NB4 (cell line): ENCODE measurements around the gene TBC1D22A.

Source experiments
- DNase-seq: peaks from one replicate; pipeline ENCODE4 v3.0.0; 2010; ENCODE audit warnings: low read depth
- H3K4me3 ChIP-seq: one replicate; pipeline ENCODE4 v1.5.1; 2011; ENCODE audit warnings: mild to moderate bottlenecking, low read depth, low read length, moderate library complexity
- CTCF ChIP-seq: IDR thresholded peaks from one replicate; pipeline ENCODE4 v1.5.1; 2012; ENCODE audit warnings: low read depth, low read length
- MAX ChIP-seq: IDR thresholded peaks from 2 replicates; pipeline ENCODE4 v1.6.1; 2011; ENCODE audit warnings: low read depth, low read length
- MYC ChIP-seq: IDR thresholded peaks from 2 replicates; pipeline ENCODE4 v1.6.1; 2011; ENCODE audit warnings: low read depth, low read length
- POLR2A ChIP-seq: IDR thresholded peaks from 2 replicates; pipeline ENCODE4 v1.6.1; 2011; ENCODE audit warnings: mild to moderate bottlenecking; ENCODE audit not compliant: insufficient read length; ENCODE audit errors: extremely low read depth

The TBC1D22A gene

GRCh38 chr22:47005506-47006408, 243.3 kb downstream of the TBC1D22A start:
- no peak for DNase-seq
- H3K4me3 ChIP-seq: no peak overlapping the region
- no peak for TF ChIP-seq MYC
- no peak for TF ChIP-seq CTCF
- no peak for TF ChIP-seq POLR2A
- TF ChIP-seq MAX: no peak

GRCh38 chr22:47006433-47006832, 244.0 kb downstream of the TBC1D22A start:
- TF ChIP-seq MAX (no peak), MYC (no peak), POLR2A (no peak), CTCF (no peak)
- no peak for DNase-seq
- H3K4me3 ChIP-seq: no peak overlapping the region

GRCh38 chr22:47006869-47007268, 244.4 kb downstream of the TBC1D22A start:
- DNase-seq: no peak
- no peak for TF ChIP-seq MYC
- TF ChIP-seq CTCF: no peak
- no peak for TF ChIP-seq POLR2A
- TF ChIP-seq MAX: no peak
- no peak overlapping the region for H3K4me3 ChIP-seq

GRCh38 chr22:47007496-47007895, 245.0 kb downstream of the TBC1D22A start:
- no peak for DNase-seq
- TF ChIP-seq MAX: no peak
- H3K4me3 ChIP-seq: no peak overlapping the region

- no peak overlapping the region for H3K4me3 ChIP-seq
- DNase-seq: no peak
- TF ChIP-seq MYC (no peak), MAX (no peak), CTCF (no peak)
These were observed 245.9 kb downstream of the TBC1D22A start for GRCh38 chr22:47008208-47008885.
